NCI-H2196 treated with DMSO at 0.1 percent for 48 hours (cell line): Measurements from ENCODE around the gene COL25A1.

Experiments used
- DNase-seq: peaks from one replicate; lab custom pipeline; 2025; ENCODE audit not compliant: unreplicated experiment; lab: John Stamatoyannopoulos, UW

The COL25A1 gene

GRCh38 chr4:108926061-108926460 is 376.4 kb downstream of the COL25A1 start:
- DNase-seq, result no peak

- DNase-seq, result no peak
Measured at GRCh38 chr4:108922191-108922590, 380.3 kb downstream of the COL25A1 start.

- no peak for DNase-seq
Measured at GRCh38 chr4:108920395-108921087, 381.9 kb downstream of the COL25A1 start.

GRCh38 chr4:108919226-108919893 is 383.1 kb downstream of the COL25A1 start:
- no peak for DNase-seq

- DNase-seq, result no peak
Measured at GRCh38 chr4:108917255-108917654, 385.2 kb downstream of the COL25A1 start.

- no peak for DNase-seq
Measured at GRCh38 chr4:108916638-108917037, 385.8 kb downstream of the COL25A1 start.

GRCh38 chr4:108906866-108907367 is 395.5 kb downstream of the COL25A1 start:
- no peak for DNase-seq

GRCh38 chr4:108906006-108906405 is 396.5 kb downstream of the COL25A1 start:
- no peak for DNase-seq

- no peak for DNase-seq
Measured at GRCh38 chr4:108903464-108904221, 398.8 kb downstream of the COL25A1 start.

GRCh38 chr4:108902769-108903168 is 399.7 kb downstream of the COL25A1 start:
- no peak for DNase-seq

- no peak for DNase-seq
Measured at GRCh38 chr4:108901291-108901690, 401.2 kb downstream of the COL25A1 start.

GRCh38 chr4:108900018-108900580 is 402.4 kb downstream of the COL25A1 start:
- DNase-seq, result no peak

GRCh38 chr4:108893468-108893867 is 409.0 kb downstream of the COL25A1 start:
- DNase-seq, result no peak

GRCh38 chr4:108891896-108892590 is 410.4 kb downstream of the COL25A1 start:
- no peak for DNase-seq

- no peak for DNase-seq
Measured at GRCh38 chr4:108890484-108890881, 412.0 kb downstream of the COL25A1 start.

- no peak for DNase-seq
Measured at GRCh38 chr4:108889696-108890483, 412.6 kb downstream of the COL25A1 start.

- no peak for DNase-seq
Measured at GRCh38 chr4:108888769-108889168, 413.7 kb downstream of the COL25A1 start.

- DNase-seq, result no peak
Measured at GRCh38 chr4:108887034-108887433, 415.4 kb downstream of the COL25A1 start.

GRCh38 chr4:108885211-108885610 is 417.2 kb downstream of the COL25A1 start:
- DNase-seq, result no peak

GRCh38 chr4:108884596-108884995 is 417.9 kb downstream of the COL25A1 start:
- no peak for DNase-seq
